ENCODE results near the gene PTHLH.

Gene PTHLH

DNA sequence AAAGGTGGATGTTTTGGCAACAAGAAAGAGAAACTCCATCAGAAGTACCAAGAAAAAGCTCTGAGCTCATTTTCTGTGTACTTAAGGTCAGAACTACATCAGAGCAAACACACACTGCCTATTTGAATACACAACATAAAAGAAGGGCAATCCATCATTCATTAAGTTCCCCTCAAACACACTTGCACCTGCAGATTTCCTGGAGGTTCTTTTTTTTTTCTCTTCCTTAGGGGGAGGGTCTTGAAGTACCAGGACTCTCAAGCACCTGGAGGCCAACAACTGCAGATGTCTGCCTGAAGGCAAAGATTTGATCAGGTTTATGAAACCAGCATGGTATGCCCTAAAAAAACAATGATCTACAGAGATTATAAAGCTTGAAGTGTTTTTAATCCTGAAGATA is 26.1 kb upstream of the PTHLH start:
- Histone ChIP-seq H3K9me3 (ENCODE audit: control insufficient read depth, low read length) (no peaks in the 10 kb centered on the region), H3K27ac (ENCODE audit: insufficient read depth, low read depth, low read length, poor library complexity, severe bottlenecking) (no peak overlapping the region), H3K36me3 (ENCODE audit: control insufficient read depth, insufficient read depth, low read length) (no peaks in the 10 kb centered on the region), H3K27me3 (ENCODE audit: control insufficient read depth, insufficient read depth, low read length, poor library complexity, severe bottlenecking) (no peaks in the 10 kb centered on the region), H3K4me1 (ENCODE audit: control insufficient read depth, insufficient read depth, low read length) (no peaks in the 10 kb centered on the region), H3K4me3 (ENCODE audit: insufficient read depth, low read depth, low read length) (no peak overlapping the region)

DNA sequence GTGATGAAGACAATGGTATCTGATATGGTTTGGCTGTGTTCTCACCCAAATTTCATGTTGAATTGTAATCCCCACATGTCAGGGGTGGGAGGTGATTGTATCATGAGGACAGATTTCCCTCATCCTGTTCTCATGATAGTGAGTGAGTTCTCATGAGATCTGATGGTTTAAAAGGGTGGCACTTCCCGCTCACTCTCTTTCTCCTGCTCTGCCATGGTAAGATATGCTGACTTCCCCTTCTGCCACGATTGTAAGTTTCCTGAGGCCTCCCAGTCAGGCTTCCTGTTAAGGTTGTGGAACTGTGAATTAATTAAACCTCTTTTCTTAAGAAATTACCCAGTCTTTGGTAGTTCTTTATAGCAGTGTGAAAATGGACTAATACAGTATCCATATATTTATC is 25.6 kb upstream of the PTHLH start:
- no peaks in the 10 kb centered on the region for H3K9me3 ChIP-seq (ENCODE audit: control insufficient read depth, low read length)
- H3K27me3 ChIP-seq (ENCODE audit: control insufficient read depth, insufficient read depth, low read length, poor library complexity, severe bottlenecking) = no peaks in the 10 kb centered on the region
- 86 to 100% methylated on average over 1 to 2 of the region's 2 CpGs for WGBS, 2 experiments
- H3K4me1 ChIP-seq (ENCODE audit: control insufficient read depth, insufficient read depth, low read length) = no peaks in the 10 kb centered on the region
- H3K27ac ChIP-seq (ENCODE audit: insufficient read depth, low read depth, low read length, poor library complexity, severe bottlenecking) = no peak overlapping the region
- H3K4me3 ChIP-seq (ENCODE audit: insufficient read depth, low read depth, low read length) = no peak overlapping the region
- H3K36me3 ChIP-seq (ENCODE audit: control insufficient read depth, insufficient read depth, low read length) = no peaks in the 10 kb centered on the region

DNA sequence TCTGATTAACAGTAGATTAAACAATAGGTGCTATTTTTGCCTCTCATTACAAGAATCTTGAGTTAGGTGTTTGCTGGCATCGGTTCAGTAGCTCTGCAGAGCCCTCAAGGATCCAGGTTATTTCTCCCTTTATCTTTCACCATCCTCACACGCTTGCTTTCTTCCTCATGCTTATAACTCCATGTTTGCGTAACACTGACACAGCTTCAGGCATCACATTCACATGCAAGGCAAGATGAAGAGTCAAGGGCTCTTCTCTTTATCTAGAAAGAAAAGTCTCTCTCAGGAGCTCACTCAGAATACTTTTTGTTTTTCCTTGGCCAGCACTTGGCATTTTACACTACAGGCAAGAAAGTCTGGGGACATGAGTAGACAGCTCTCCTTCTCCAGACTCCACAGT is 24.2 kb upstream of the PTHLH start:
- Histone ChIP-seq H3K4me3 (ENCODE audit: insufficient read depth, low read depth, low read length) (no peak overlapping the region), H3K27ac (ENCODE audit: insufficient read depth, low read depth, low read length, poor library complexity, severe bottlenecking) (no peak overlapping the region)
- 90 to 93% methylated on average over 3 of the region's 3 CpGs for WGBS, 2 experiments

DNA sequence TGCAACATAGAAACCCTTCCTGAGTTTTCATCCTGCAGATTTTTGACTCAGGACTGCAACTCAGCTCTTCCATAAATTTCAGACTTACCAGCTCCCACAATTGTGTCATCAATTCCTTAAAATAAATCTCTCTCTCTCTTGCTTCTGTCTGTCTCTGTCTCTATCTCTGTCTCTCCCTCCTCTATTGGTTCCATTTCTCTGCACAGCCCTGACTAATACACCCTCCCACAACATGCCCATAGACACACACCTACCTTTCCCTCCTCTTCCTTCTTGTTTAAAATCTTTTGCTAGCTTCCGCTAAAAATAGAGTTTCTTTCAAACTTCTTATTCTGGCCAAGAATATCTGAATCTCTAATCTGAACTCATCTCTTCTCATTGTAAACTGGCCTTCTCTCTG is 22.9 kb upstream of the PTHLH start:
- H3K9me3 ChIP-seq (ENCODE audit: control insufficient read depth, low read length) = no peaks in the 10 kb centered on the region
- 88 to 97% methylated on average over 1 of the region's 1 CpG for WGBS, 2 experiments
- no peaks in the 10 kb centered on the region for H3K4me1 ChIP-seq (ENCODE audit: control insufficient read depth, insufficient read depth, low read length)
- no peaks in the 10 kb centered on the region for H3K27me3 ChIP-seq (ENCODE audit: control insufficient read depth, insufficient read depth, low read length, poor library complexity, severe bottlenecking)
- H3K36me3 ChIP-seq (ENCODE audit: control insufficient read depth, insufficient read depth, low read length) = no peaks in the 10 kb centered on the region
- H3K4me3 ChIP-seq (ENCODE audit: insufficient read depth, low read depth, low read length) = no peak overlapping the region
- no peak overlapping the region for H3K27ac ChIP-seq (ENCODE audit: insufficient read depth, low read depth, low read length, poor library complexity, severe bottlenecking)

More for the DNA sequence above, 24.2 kb upstream of the PTHLH start:
- no peaks in the 10 kb centered on the region for H3K36me3 ChIP-seq (ENCODE audit: control insufficient read depth, insufficient read depth, low read length)
- no peaks in the 10 kb centered on the region for H3K4me1 ChIP-seq (ENCODE audit: control insufficient read depth, insufficient read depth, low read length)
- no peaks in the 10 kb centered on the region for H3K27me3 ChIP-seq (ENCODE audit: control insufficient read depth, insufficient read depth, low read length, poor library complexity, severe bottlenecking)
- no peaks in the 10 kb centered on the region for H3K9me3 ChIP-seq (ENCODE audit: control insufficient read depth, low read length)

DNA sequence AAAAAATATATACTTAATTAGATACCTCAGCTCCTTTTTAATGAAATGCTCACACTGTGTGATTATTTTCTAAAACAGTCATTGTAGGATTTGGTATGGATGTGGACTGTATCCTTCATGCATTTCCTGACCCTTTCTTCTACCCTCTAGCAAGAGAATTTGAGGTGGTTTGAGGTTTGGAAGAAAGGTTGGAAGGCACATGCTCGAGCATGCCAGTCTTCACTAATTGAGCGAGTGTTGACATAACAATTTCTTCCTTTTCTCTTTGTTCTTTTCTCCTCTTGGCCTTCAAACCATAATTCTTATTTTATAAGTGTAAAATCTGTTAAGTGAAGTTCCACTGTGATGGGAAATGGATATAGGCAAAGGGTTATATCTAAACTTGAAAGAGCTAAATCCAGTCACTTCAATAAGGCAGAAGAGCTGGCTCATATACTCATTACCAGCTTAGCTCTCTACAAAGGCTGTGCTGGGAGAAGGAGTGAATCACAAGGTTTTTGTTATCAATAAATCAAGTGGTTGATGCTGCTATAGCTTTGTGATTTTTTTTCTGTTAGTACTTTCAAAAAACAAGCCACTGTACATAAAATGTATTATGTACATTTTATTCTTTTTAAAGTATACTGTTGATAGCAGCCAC is 16.2 kb upstream of the PTHLH start:
- Histone ChIP-seq H3K9me3 (ENCODE audit: control insufficient read depth, low read length) (no peaks in the 10 kb centered on the region), H3K27me3 (ENCODE audit: control insufficient read depth, insufficient read depth, low read length, poor library complexity, severe bottlenecking) (no peaks in the 10 kb centered on the region), H3K4me3 (ENCODE audit: insufficient read depth, low read depth, low read length) (no peak overlapping the region), H3K4me1 (ENCODE audit: control insufficient read depth, insufficient read depth, low read length) (no peaks in the 10 kb centered on the region), H3K27ac (ENCODE audit: insufficient read depth, low read depth, low read length, poor library complexity, severe bottlenecking) (no peak overlapping the region), H3K36me3 (ENCODE audit: control insufficient read depth, insufficient read depth, low read length) (no peaks in the 10 kb centered on the region)
- no CpG with 5 or more reads among the region's 2 CpGs for WGBS, 2 experiments

DNA sequence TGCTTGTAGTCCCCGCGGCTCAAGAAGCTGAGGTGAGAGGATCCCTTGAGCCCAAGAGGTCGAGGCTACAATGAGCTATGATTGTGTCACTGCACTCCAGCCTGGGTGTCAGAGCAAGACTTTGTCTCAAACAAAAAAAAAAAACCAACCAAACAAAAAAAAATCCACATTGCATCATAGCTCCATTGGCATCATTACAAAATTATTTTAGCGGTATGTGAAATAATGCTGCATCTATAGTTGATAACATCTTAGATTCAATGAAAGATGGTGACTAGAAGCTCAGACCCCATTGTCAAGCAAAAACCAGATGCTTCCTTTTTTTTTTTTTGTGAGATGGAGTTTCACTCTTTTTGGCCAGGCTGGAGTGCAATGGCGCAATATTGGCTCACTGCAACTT is 14.8 kb upstream of the PTHLH start:
- Histone ChIP-seq H3K4me1 (ENCODE audit: control insufficient read depth, insufficient read depth, low read length) (no peaks in the 10 kb centered on the region), H3K27ac (ENCODE audit: insufficient read depth, low read depth, low read length, poor library complexity, severe bottlenecking) (no peak overlapping the region), H3K27me3 (ENCODE audit: control insufficient read depth, insufficient read depth, low read length, poor library complexity, severe bottlenecking) (no peaks in the 10 kb centered on the region), H3K36me3 (ENCODE audit: control insufficient read depth, insufficient read depth, low read length) (no peaks in the 10 kb centered on the region), H3K9me3 (ENCODE audit: control insufficient read depth, low read length) (no peaks in the 10 kb centered on the region), H3K4me3 (ENCODE audit: insufficient read depth, low read depth, low read length) (no peak overlapping the region)
- WGBS, 2 experiments = 70 to 73% methylated on average over 4 of the region's 5 CpGs

DNA sequence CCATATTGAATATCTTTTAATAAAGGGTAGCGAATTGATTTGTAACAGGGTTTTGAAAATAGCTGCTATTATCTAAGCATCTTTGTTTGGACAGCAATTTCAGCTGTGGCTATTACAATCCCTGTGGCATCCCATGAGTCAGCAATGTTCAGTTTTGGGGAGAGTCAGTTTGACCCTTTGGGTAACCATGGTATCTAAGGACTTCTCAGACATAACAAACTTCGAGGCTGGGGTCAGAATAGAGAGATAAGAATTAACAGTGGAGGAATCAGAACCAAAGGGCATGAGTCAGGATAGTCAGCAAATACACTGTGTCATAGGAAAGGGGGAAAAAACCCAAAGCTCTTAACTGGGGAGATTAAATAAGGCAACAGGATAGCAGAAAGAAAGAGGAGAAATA is 11.7 kb upstream of the PTHLH start:
- Histone ChIP-seq H3K27ac (ENCODE audit: insufficient read depth, low read depth, low read length, poor library complexity, severe bottlenecking) (no peak overlapping the region), H3K9me3 (ENCODE audit: control insufficient read depth, low read length) (no peaks in the 10 kb centered on the region), H3K36me3 (ENCODE audit: control insufficient read depth, insufficient read depth, low read length) (no peaks in the 10 kb centered on the region), H3K27me3 (ENCODE audit: control insufficient read depth, insufficient read depth, low read length, poor library complexity, severe bottlenecking) (no peaks in the 10 kb centered on the region), H3K4me3 (ENCODE audit: insufficient read depth, low read depth, low read length) (no peak overlapping the region), H3K4me1 (ENCODE audit: control insufficient read depth, insufficient read depth, low read length) (no peaks in the 10 kb centered on the region)
- WGBS, 2 experiments = 82 to 95% methylated on average over 2 of the region's 2 CpGs

DNA sequence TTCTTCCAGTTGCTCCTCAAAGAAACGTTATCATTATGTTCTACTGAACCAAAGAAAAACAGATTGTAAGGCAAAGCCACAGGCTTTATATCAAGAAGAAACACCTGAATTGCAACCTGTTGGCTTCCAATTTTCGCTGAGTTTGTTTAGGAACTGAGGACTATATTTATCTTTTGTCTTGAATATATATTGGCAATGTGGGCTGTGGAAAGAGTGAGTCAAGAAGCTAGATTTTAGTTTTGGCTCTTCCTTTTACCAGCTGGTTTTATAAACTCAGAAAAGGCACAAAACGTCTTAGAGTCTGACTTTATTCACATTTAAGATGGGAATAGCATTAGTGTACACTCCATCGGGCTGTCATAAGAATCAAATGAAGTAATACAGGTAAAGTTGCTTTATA is 10.4 kb upstream of the PTHLH start:
- no peak overlapping the region for H3K4me3 ChIP-seq (ENCODE audit: insufficient read depth, low read depth, low read length)
- no peaks in the 10 kb centered on the region for H3K9me3 ChIP-seq (ENCODE audit: control insufficient read depth, low read length)
- H3K36me3 ChIP-seq (ENCODE audit: control insufficient read depth, insufficient read depth, low read length) = no peaks in the 10 kb centered on the region
- H3K4me1 ChIP-seq (ENCODE audit: control insufficient read depth, insufficient read depth, low read length) = no peaks in the 10 kb centered on the region
- no peak overlapping the region for H3K27ac ChIP-seq (ENCODE audit: insufficient read depth, low read depth, low read length, poor library complexity, severe bottlenecking)
- 92 to 95% methylated on average over 4 of the region's 4 CpGs for WGBS, 2 experiments
- H3K27me3 ChIP-seq (ENCODE audit: control insufficient read depth, insufficient read depth, low read length, poor library complexity, severe bottlenecking) = peaks cover 5% of the 10 kb centered on the region

DNA sequence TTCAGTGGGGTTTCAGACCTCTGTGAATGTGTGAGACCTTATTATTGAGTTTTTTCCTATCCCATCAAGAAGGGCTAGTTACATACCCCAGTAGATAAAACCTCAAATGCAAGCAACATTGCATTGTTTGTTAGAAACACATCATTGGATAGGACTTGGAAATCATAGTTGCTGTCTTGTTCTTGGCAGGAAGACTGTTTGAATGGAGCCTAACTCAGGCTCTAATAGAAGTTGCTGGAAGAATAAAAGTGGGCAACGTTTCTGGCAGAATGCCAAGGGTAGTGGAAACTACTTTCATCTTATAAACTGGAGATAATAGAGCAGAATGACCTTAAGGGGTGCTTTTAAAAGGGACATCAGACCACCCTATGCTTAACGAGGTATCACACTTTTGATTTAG is 9.9 kb upstream of the PTHLH start:
- WGBS, 2 experiments = 85 to 88% methylated on average over 2 of the region's 2 CpGs
- Histone ChIP-seq H3K9me3 (ENCODE audit: control insufficient read depth, low read length) (no peaks in the 10 kb centered on the region), H3K4me1 (ENCODE audit: control insufficient read depth, insufficient read depth, low read length) (no peaks in the 10 kb centered on the region), H3K4me3 (ENCODE audit: insufficient read depth, low read depth, low read length) (no peak overlapping the region), H3K27ac (ENCODE audit: insufficient read depth, low read depth, low read length, poor library complexity, severe bottlenecking) (no peak overlapping the region), H3K27me3 (ENCODE audit: control insufficient read depth, insufficient read depth, low read length, poor library complexity, severe bottlenecking) (peaks cover 11% of the 10 kb centered on the region), H3K36me3 (ENCODE audit: control insufficient read depth, insufficient read depth, low read length) (no peaks in the 10 kb centered on the region)

DNA sequence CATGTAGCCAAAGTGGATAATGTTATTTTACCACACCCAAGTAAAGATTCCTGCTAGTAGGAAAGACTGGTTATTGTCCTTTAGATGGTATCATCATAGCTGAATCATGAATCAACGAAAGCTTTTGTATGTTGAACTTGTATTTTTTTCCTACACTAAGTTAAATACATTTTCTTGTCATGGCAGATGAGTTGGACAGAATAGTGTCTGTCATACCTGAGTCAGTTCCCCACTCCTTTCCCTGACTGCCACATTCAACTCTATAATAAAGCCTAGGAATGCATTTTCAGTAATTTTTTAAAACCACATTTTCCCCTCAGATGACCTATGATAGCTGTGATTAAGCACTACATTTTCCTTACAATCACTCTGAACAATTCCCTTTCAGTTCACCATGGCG is 9.3 kb upstream of the PTHLH start:
- Histone ChIP-seq H3K36me3 (ENCODE audit: control insufficient read depth, insufficient read depth, low read length) (no peaks in the 10 kb centered on the region), H3K4me3 (ENCODE audit: insufficient read depth, low read depth, low read length) (no peak overlapping the region), H3K27me3 (ENCODE audit: control insufficient read depth, insufficient read depth, low read length, poor library complexity, severe bottlenecking) (peaks cover 16% of the 10 kb centered on the region), H3K27ac (ENCODE audit: insufficient read depth, low read depth, low read length, poor library complexity, severe bottlenecking) (no peak overlapping the region), H3K4me1 (ENCODE audit: control insufficient read depth, insufficient read depth, low read length) (no peaks in the 10 kb centered on the region), H3K9me3 (ENCODE audit: control insufficient read depth, low read length) (no peaks in the 10 kb centered on the region)
- WGBS, 2 experiments = 100% methylated on average over 1 of the region's 2 CpGs; no CpG with 5 or more reads in 1 of the 2 experiments

DNA sequence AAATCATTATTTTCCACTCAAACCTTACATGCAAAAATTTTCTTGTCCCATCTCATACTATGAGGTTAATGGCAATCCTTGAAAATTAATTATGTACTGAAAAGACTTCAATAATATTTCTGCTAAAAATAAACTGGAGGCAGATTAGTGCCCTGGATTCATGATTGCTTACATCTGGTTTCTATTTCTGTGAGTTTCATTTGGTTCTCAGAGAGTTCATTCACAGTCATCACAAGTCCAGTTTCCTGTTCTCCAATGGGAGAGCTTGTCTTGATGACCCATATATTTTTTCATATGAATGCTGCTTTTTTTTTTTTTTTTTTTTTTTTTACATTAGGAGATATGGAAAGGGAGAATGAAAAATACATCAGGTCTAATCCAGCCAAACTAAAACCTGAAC is 6.6 kb upstream of the PTHLH start:
- H3K9me3 ChIP-seq (ENCODE audit: control insufficient read depth, low read length) = no peaks in the 10 kb centered on the region
- no peaks in the 10 kb centered on the region for H3K36me3 ChIP-seq (ENCODE audit: control insufficient read depth, insufficient read depth, low read length)
- H3K27ac ChIP-seq (ENCODE audit: insufficient read depth, low read depth, low read length, poor library complexity, severe bottlenecking) = no peak overlapping the region
- no peak overlapping the region for H3K4me3 ChIP-seq (ENCODE audit: insufficient read depth, low read depth, low read length)
- peaks cover 43% of the 10 kb centered on the region for H3K27me3 ChIP-seq (ENCODE audit: control insufficient read depth, insufficient read depth, low read length, poor library complexity, severe bottlenecking)
- H3K4me1 ChIP-seq (ENCODE audit: control insufficient read depth, insufficient read depth, low read length) = peaks cover 5% of the 10 kb centered on the region

Data from ectodermal cell (in vitro differentiated cells).